GM21528 (cell line): ENCODE data around the gene CRB2.

Source experiments
- ATAC-seq: cut with Tn5 transposase; IDR thresholded peaks from one replicate; pipeline ENCODE4 v1.9.1; 2021; ENCODE audit warnings: mild to moderate bottlenecking, moderate library complexity; ENCODE audit not compliant: unreplicated experiment, low FRiP score

CRB2 gene

DNA sequence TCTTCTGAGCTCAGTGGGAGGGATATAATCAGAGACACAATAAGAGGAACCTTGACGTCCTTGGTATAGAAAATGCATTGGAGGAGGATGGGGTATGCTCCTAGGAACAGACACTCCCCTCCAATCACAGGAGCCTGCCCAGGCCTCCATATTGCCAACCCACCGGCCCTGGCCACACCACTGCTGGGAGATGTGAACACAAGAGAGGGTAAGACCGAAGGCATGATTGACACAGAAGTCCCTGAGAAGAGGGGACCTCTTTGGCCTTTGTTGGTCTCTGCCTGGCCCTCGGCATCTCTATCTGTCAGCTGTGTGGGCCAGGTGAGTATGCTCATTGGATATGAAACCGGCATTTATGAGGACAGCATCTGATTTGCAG lies 62.0 kb downstream of the CRB2 start:
- ATAC-seq, result no peak

DNA sequence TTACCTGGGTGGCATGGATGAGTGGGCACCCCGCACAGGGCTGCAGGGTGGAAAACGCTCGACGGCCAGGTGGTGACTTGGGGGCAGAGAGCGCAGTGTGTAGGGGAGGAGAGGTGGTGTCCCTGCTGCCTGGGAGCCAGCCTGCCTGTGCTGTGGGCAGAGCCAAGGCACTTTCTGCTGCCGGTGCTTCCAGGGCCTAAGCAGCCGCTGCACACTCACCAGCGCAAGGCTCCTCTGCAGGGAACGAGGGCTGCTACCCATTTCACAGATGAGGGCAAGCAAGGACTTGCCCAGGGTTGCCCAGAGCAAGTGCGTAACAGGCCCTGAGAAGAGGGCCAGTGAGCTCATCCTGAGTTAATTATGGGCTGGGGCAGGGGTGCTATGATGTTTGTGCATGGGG lies 62.5 kb downstream of the CRB2 start:
- no peak for ATAC-seq

DNA sequence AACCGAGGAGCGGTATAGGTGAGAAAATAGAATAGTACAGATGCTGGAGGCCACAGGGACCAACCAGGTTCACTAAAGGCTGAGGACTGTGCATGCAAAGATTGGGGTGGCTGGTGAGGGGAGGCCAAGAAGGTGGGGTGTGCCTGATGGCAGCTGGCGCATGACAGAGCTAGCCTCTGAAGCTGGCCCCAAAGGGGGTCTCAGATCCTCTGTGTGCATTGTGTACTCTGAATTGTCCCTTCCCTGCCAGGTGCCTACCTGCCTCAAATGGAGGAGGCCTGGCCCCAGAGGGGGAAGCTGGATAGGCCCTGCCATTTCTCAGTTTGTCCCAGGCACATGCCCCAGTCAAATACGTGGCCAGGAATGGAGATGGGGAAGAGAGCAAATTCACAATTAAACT lies 63.1 kb downstream of the CRB2 start:
- no peak for ATAC-seq

DNA sequence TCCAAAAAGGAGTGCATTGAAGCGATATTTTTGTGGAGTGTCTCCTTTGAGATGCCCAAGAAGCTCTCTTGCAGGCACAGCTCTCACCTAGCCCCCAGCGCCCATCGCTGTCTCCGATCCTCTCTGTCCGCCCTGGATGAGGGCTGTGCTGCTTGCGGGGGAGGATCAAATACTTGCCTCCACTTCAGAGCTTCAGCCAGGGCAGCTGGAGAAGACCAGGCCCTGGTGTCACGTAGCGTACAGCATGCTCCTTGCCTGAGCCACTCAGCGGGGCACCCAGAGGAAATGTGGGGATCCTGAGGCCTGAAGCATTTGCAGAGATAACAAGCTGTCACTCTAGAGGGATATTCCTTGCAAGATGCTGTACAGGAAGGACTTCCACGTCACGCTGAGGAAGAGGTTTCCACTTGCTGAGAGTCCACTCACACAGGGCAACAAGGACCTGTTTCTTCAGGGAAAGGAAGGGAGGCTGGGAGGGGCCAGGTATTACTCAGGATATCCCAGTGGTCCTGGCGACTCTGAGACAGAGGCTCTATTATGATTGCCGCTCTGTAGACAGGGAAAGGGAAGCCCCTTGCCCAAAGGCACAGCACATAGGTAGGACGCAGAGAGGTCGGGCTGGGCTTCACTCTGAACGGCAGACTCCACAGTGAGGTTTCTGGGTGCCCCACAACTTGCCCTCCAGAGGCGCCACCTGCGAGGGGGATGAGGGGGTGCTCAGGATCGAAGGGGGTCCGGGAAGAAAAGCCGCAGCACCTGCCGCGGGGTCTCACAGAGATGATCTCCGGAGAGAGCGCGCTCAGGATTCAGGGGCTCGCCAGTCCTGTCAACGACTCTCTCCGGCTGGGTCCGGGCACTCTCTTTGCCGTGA lies 64.0 kb downstream of the CRB2 start:
- ATAC-seq, result no peak

GRCh38 chr9:123420592-123421111 lies 64.7 kb downstream of the CRB2 start:
- no peak for ATAC-seq

DNA sequence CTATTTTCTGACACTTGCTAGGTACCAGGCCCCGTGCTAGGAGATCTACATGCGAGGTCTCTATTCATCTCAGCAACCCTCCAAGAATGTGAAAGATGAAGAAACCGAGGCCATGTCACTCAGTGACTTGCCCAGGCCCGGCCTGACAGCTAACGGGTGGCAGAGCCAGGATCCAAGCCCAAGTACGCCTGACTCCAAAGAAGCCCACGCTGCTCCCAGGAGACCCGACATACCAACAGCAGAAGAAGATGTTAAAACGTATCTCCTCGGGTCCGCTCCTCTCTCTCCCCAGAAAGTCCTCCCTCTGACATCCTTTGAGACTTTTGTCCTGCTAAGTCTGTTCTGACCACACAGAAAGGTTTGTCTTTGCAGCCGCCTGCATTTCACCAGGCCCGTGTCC lies 65.2 kb downstream of the CRB2 start:
- no peak for ATAC-seq

DNA sequence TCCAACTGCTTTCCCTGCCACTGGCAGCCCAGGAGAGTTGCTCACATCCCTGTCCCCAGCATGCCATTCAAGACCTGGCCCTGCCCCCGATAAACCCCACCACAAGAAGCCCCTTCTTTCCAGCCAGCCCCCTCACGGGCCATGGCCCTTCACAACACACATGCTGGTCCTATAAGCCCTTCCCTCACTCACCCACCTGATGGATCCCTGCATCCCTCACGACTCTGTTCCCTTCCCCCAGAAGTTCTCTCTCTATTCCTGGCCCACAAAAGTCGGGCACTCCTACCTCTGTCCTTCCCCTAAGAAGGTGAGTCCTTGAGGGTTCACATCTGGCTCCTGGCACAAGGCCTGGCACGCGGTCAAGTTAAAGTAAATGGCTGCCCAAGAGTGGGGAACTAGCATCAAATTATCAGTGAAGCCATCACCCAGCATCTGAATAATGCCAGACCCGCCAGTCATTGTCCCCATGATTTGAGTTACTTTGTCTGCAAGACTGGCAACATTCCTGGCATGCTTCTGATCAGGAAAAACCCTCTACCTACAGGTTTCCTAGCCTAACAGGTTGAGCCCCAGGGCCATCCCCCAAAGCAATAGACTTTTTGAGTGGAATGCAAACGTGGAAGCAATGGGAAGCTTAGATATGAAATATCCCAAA lies 65.9 kb downstream of the CRB2 start:
- ATAC-seq, result no peak

DNA sequence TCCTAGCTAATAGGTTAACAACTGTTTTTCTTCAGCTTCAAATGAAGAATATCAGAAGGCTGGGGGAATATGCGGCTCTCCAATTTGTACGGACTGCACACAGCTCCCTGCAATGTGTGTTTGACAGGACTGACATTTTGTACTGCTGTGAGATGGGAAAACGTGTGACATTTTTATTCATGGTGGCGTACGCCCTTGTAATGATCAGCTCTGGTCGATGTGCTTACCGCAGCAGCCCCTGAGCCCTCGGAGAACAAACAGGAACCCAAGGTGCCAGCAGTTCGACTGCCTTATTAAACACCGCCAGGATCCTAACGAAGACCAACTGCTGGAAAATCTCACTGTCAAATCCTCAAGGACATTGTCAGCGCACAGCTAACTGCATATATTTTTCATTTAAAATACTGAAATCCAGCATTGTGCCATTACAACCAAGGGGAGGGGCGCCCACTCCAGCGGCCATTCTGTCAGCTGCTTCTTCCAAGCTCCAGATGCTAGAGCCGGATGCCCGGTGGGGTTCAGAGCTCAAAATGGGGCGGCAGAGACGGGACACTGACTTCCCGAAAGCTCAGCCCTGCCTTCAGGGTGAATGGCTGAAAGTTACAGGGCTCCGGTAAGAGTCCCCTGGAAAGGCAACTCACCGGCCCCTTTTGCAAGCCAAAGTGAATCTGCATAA lies 66.8 kb downstream of the CRB2 start:
- ATAC-seq, result no peak

- no peak for ATAC-seq
Observed at GRCh38 chr9:123423311-123423640, 67.3 kb downstream of the CRB2 start.

DNA sequence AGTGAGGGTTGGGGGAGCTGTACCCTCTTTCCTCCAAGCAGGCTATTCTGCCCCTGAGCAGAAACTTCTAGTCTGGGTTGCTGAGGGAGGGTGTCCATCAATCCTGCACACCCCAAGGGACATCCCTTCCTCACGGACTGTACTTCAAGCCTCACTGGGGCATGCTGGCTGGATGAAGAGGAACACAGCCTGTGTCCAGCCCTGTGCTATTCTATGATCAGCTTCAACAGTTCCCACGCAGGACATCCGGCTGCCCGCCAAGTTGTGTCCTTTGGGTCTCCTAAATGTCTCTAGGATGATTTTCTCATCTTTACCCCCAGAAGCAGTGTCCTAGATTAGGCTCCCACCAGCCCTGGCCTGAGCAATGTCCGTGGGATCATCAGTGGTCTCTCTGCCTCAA lies 68.1 kb downstream of the CRB2 start:
- ATAC-seq, result no peak

DNA sequence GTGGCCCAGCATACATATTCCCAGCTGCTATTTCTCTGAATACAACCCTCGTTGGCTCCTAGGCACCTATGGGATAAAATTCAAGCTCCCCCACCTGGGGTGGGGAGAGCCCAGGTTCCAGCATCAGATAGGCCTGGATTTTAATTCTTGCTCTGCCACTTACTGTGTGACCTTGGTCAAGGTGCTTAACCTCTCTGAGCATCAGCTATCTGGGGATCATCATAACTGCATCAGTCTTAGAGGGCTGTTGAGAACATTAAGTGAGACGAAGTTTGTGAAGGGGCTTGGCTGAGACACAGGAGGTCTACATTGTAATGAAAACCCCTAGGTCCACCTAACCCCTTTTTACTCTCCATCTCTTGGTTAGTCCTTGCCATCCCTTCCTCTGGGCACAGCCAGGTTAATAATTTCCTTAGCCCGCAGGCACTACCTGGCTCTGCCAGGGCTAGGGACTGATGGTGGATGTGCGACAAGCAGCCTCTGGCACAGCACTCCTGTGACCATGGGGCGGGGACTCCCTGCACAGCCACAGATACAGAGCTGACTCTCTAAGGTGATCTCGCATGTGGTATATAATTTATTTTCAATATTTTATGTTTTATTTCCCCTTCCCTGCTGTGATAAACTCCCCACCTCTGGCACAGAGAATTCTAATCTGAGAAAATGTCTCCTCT lies 68.7 kb downstream of the CRB2 start:
- ATAC-seq, result no peak

DNA sequence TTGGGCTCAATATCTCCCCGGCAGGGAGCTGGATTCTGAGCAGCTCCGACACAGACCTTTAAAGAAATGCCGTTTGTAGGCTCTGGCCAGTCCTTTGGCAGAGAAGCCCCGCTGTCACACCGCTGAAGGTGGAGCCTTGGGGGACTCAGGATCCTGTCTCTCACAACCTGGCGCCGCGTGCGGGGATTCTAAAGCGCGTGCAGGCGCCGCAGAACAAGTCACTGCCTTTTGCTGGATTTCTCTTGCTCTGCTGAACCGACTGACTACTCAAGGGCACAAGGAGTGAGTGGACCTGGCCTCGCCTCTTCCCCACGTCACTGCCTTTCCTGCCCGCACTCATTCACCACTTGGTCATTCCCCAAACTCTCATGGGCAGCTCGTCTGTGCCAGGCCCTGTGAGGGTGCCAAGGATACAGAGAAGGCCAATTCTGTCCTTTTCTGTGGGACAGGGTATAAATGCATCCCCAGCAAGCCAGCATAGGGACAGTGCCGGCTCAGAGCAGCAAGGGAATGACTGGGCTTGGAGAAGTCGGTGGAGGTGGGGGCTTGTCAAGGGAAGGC lies 69.3 kb downstream of the CRB2 start:
- no peak for ATAC-seq

DNA sequence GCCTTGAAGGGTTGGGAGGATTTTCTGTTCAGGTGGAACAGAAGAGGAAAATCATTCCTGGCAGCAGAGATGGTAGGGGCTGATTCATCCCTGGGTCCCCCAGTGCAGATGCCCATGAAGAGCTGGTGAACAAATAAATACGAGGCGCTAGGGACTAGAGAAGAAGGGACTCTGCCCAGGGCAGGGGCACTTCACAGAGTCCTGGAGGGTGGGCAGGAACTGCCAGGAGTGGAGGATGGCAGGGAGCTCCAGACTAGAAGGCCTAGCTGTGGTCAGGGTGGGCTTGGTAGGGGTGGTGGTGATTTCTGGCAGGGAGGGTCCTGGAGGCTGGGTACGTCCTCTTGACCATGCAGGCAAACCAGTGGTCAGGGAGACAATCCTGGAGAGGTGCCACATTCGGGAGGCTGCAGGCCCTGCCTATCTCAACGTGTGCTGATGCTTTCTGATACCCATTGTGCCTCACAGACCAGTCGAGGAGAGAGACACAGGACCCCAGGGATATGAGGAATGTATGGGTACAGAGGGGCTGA lies 69.9 kb downstream of the CRB2 start:
- ATAC-seq, result peak; percentile 23

DNA sequence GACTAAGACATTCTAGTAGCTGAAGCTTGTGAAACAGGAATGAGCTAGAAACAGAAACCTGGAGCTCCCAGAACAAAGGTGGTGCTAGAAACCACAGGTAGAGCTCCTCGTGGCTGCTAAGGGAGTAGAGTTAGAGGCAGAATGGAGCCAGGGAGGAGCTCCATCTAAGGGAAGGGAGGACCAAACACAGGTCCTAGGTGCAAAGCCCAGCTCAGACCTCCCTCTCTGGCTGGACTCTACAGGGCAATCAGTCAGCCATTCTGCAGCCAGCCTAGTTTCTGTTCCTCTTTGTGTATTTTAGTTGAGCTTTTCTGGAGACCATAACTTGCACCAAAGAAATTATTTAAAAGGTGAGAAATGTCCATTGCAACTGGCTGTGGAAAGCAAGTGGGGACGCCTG lies 70.4 kb downstream of the CRB2 start:
- peak; percentile 66 for ATAC-seq
